Measurements from ENCODE around the gene MLC1. TPM values are rescaled to one million over a fixed set of nuclear protein-coding genes. Genes with fewer than 3 reads are reported as not detected.

Gene MLC1
- total RNA-seq, 2 donors from 2014 or later: 0.18 TPM; not detected in 1

DNA sequence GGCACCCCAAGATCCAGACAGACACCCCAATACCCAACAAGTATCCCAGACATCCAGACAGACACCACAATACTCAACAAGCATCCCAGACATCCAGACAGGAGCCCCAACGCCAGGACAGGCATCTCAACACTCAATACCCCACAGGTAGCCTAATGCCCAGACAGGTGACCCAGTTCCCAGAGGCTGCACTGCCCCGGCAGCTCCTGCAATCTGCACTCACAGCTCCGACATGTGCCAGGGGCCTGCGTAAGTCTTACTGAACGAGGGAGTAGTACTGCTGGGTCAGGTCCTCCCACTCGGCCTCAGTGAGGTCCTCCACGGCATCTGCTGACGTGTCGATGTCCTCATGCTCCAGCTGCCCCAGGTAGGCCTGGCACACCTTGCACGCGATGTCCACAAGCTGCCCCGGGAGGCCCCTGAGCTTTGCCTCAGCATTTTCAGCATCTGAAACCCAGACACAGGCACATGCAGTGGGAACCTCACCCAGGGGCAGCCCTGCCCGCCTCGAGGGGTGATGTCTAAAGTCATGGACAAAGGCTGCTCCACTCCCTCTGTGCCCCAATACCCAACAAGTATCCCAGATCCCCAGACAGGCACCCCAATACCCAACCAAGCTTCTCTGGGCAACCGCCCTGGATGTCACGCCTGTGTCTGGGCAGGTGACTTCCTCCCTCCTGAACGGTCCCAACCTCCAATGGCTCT, 43.7 kb downstream of the MLC1 start:
- Histone ChIP-seq H3K27me3 (ENCODE audit: control insufficient read depth, insufficient read depth, low read length, poor library complexity, severe bottlenecking) (no peaks in the 10 kb centered on the region), H3K9me3 (ENCODE audit: control insufficient read depth, low read length) (no peaks in the 10 kb centered on the region), H3K36me3 (ENCODE audit: control insufficient read depth, insufficient read depth, low read length) (no peaks in the 10 kb centered on the region), H3K4me1 (ENCODE audit: control insufficient read depth, insufficient read depth, low read length) (no peaks in the 10 kb centered on the region), H3K4me3 (ENCODE audit: low read length) (no peak overlapping the region), H3K27ac (ENCODE audit: low read depth, low read length) (no peak overlapping the region), H3K9ac (ENCODE audit: extremely low read depth, low read length, poor library complexity, severe bottlenecking) (no peak overlapping the region)
- Mint-ChIP-seq H3K4me3 (no peak overlapping the region), H3K27ac (no peak overlapping the region), H3K36me3 (ENCODE audit: low read depth) (no peaks in the 10 kb centered on the region), H3K9me3 (peaks cover 8% of the 10 kb centered on the region), H3K4me1 (no peaks in the 10 kb centered on the region), H3K27me3 (ENCODE audit: insufficient read depth) (no peaks in the 10 kb centered on the region)
- WGBS, 2 experiments (ENCODE audit: insufficient coverage in 1 of 2, insufficient read length in 1 of 2): 87 to 95% methylated on average over 13 to 17 of the region's 17 CpGs
- DNase-seq: no peak
- TF ChIP-seq, protein P1, sequence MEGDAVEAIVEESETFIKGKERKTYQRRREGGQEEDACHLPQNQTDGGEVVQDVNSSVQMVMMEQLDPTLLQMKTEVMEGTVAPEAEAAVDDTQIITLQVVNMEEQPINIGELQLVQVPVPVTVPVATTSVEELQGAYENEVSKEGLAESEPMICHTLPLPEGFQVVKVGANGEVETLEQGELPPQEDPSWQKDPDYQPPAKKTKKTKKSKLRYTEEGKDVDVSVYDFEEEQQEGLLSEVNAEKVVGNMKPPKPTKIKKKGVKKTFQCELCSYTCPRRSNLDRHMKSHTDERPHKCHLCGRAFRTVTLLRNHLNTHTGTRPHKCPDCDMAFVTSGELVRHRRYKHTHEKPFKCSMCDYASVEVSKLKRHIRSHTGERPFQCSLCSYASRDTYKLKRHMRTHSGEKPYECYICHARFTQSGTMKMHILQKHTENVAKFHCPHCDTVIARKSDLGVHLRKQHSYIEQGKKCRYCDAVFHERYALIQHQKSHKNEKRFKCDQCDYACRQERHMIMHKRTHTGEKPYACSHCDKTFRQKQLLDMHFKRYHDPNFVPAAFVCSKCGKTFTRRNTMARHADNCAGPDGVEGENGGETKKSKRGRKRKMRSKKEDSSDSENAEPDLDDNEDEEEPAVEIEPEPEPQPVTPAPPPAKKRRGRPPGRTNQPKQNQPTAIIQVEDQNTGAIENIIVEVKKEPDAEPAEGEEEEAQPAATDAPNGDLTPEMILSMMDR (conservative IDR thresholded peaks at IDR 0.05): no peak

- no peaks in the 10 kb centered on the region for H3K27me3 Mint-ChIP-seq (ENCODE audit: insufficient read depth)
- H3K36me3 ChIP-seq (ENCODE audit: control insufficient read depth, insufficient read depth, low read length): no peaks in the 10 kb centered on the region
- no peaks in the 10 kb centered on the region for H3K4me1 ChIP-seq (ENCODE audit: control insufficient read depth, insufficient read depth, low read length)
- no peak overlapping the region for H3K9ac ChIP-seq (ENCODE audit: extremely low read depth, low read length, poor library complexity, severe bottlenecking)
- no peak overlapping the region for H3K4me3 ChIP-seq (ENCODE audit: low read length)
- no peak overlapping the region for H3K4me3 Mint-ChIP-seq
- H3K27ac ChIP-seq (ENCODE audit: low read depth, low read length): no peak overlapping the region
- no peaks in the 10 kb centered on the region for H3K9me3 ChIP-seq (ENCODE audit: control insufficient read depth, low read length)
- H3K36me3 Mint-ChIP-seq (ENCODE audit: low read depth): no peaks in the 10 kb centered on the region
- no peaks in the 10 kb centered on the region for H3K4me1 Mint-ChIP-seq
- no peak for DNase-seq
- no peak overlapping the region for H3K27ac Mint-ChIP-seq
- 86% methylated on average over 7 of the region's 7 CpGs; no CpG with 5 or more reads in 1 of the 2 experiments for WGBS, 2 experiments (ENCODE audit: insufficient coverage in 1 of 2, insufficient read length in 1 of 2)
- H3K27me3 ChIP-seq (ENCODE audit: control insufficient read depth, insufficient read depth, low read length, poor library complexity, severe bottlenecking): no peaks in the 10 kb centered on the region
- TF ChIP-seq, protein P1 (conservative IDR thresholded peaks at IDR 0.05): no peak
- H3K9me3 Mint-ChIP-seq: peaks cover 8% of the 10 kb centered on the region
These were observed 44.5 kb downstream of the MLC1 start for GRCh38 chr22:50040717-50041116.

- no peaks in the 10 kb centered on the region for H3K27me3 Mint-ChIP-seq (ENCODE audit: insufficient read depth)
- Histone ChIP-seq H3K9ac (ENCODE audit: extremely low read depth, low read length, poor library complexity, severe bottlenecking) (no peak overlapping the region), H3K27me3 (ENCODE audit: control insufficient read depth, insufficient read depth, low read length, poor library complexity, severe bottlenecking) (no peaks in the 10 kb centered on the region), H3K36me3 (ENCODE audit: control insufficient read depth, insufficient read depth, low read length) (no peaks in the 10 kb centered on the region), H3K4me1 (ENCODE audit: control insufficient read depth, insufficient read depth, low read length) (no peaks in the 10 kb centered on the region), H3K27ac (ENCODE audit: low read depth, low read length) (no peak overlapping the region), H3K9me3 (ENCODE audit: control insufficient read depth, low read length) (no peaks in the 10 kb centered on the region), H3K4me3 (ENCODE audit: low read length) (no peak overlapping the region)
- H3K9me3 Mint-ChIP-seq: peaks cover 8% of the 10 kb centered on the region
- WGBS, 2 experiments (ENCODE audit: insufficient coverage in 1 of 2, insufficient read length in 1 of 2): 91 to 96% methylated on average over 29 of the region's 29 CpGs
- no peak overlapping the region for H3K27ac Mint-ChIP-seq
- DNase-seq: no peak
- no peak overlapping the region for H3K4me3 Mint-ChIP-seq
- no peaks in the 10 kb centered on the region for H3K4me1 Mint-ChIP-seq
- no peaks in the 10 kb centered on the region for H3K36me3 Mint-ChIP-seq (ENCODE audit: low read depth)
- TF ChIP-seq, protein P1 (conservative IDR thresholded peaks at IDR 0.05): no peak
These were observed 45.4 kb downstream of the MLC1 start for GRCh38 chr22:50039669-50040443.

Data from endodermal cell (in vitro differentiated cells).